GM12872 (cell line): ENCODE results near the gene GNA15.

Source experiments
- CTCF ChIP-seq: IDR thresholded peaks from 3 replicates; pipeline ENCODE4 v1.5.1; 2011; ENCODE audit warnings: low read depth, mild to moderate bottlenecking, low read length, moderate library complexity; ENCODE audit not compliant: insufficient read depth

GNA15 gene

GRCh38 chr19:3163230-3163886, 27.5 kb downstream of the GNA15 start:
- peak; percentile 100 for TF ChIP-seq CTCF

- no peak for TF ChIP-seq CTCF
Measured at GRCh38 chr19:3163943-3164342, 28.1 kb downstream of the GNA15 start.

- no peak for TF ChIP-seq CTCF
Measured at GRCh38 chr19:3167533-3168272, 31.9 kb downstream of the GNA15 start.

GRCh38 chr19:3171894-3172672, 36.2 kb downstream of the GNA15 start:
- no peak for TF ChIP-seq CTCF

- TF ChIP-seq CTCF: no peak
Measured at GRCh38 chr19:3175781-3176714, 40.2 kb downstream of the GNA15 start.

GRCh38 chr19:3176715-3177501, 41.1 kb downstream of the GNA15 start:
- no peak for TF ChIP-seq CTCF
